Stimulated activated CD8-positive, alpha-beta memory T cell treated with anti-CD3 and anti-CD28 coated beads, Interleukin-7, amount 100 ng/mL, for 48 hours (primary cell): ENCODE measurements around the gene TNFRSF8.

Experiments
- DNase-seq, 2 donors: peaks; one replicate each; pipeline ENCODE4 v3.0.0-alpha.2; 2020; ENCODE audit warnings: low read depth in 1 of 2; ENCODE audit errors: extremely low read depth in 1 of 2

The TNFRSF8 gene

DNA sequence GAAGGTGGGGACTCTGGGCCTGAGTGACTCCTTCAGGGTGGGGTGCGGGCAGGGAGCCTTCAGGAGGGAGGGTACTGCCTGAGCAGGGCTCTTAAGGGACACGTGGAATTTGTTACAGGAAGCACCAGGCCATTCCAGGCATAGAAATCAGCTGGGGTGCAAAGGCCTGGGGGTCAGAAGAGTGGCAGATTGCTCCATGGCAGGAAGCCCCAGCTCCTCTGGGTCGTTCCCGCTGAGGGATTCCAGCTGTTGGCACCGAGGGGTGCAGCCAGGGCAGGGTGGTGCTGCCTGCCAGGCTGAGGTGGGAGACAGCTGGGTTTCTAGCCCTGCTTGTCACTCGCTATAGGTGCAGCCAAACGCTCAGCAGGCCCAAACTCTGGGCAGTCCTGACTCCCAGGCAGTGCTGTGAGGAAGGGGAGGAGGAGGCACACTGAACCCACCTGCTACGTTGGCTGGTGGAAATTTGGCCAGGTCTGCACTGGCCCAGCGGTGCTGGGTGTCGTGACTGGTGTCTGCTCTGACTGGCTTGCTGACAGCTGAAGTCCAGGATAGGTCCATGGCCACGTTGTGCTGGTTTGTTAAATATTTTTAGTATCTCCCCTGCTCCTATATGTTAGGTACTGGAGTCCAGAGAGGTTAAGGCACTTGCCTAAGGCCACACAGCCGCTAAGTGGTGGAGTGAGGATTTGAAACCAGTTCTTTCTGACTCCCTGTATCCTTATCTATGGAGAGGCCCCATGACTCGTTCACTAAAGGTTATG lies 123.0 kb downstream of the TNFRSF8 start:
- DNase-seq: no peak

DNA sequence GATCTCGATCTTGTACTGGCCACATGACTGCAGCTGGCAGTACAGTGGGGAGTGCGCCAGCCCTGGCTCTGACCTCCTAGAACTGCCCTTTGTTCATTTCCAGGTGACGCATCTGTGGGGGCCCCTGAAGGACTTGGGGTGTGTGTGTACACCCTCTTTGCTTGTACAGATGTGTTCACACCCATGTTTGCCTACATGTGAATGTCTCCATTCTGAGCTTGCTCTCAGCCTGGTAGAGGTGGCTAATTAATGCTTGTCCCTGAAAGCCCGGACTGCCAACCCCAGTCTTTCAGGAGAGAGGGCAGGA lies 123.5 kb downstream of the TNFRSF8 start:
- DNase-seq: no peak

DNA sequence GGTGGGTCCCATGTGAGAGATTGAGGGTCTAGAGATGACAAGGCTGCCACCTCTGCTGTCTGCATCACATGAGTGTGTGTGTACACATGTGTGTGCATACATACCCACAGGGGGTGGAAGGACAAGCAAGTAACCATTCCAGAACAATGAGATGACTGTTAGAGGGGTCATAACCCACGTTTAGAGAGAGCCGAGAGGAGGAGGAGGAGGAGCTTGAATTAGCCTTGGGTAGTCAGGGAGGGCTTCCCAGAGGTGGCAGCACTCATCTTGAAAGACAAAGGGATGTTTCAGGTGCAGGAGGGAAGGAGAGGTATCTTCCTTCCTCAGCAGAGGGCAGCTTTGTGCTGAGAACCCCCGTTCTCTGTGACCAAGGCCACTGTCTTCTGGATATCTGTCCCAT lies 125.0 kb downstream of the TNFRSF8 start:
- no peak for DNase-seq

DNA sequence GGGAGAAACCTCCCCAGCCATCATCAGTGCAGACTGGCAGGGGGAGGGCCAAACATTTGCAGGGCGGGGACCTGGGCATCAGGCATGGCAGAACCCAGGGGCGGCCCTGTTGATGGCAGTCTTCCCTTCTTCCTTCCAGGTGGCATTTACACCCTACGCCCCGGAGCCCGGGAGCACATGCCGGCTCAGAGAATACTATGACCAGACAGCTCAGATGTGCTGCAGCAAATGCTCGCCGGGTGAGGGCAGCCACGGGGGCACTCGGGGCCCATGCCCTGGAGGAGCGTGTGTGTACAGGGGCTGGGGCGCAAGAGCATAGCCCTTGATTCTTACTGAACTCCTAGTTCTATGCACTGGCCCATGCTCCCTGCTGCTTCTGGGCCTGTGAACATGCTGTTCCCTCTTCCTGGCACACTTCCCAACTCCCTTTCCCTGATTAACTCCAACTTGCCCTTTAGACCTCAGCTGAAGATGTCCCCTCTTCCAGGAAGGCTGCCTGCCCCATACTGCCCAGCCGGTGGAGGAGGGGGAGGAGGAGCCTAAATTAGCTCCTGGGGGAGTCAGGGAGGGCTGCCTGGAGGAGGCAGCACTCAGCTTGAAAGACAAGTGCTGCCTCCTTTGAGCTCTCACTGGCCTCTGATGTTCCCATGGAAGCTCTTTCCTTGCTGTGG lies 125.7 kb downstream of the TNFRSF8 start:
- no peak for DNase-seq

DNA sequence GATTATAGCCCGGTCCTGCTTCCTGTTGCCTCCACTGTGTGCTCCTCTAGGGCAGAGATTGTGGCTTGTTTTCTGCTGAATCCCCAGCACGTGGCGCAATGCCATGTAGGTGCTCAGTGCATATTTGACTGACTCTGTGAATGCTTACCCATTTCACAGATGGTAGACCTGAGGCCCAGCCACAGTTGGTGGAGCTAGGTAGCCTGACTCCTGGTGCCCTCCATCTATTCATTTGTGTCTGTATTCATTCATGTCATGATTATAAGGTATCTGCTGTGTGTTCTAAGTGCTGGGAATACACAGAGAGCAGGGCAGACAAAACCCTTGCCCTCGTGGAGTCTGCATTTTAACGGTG lies 126.2 kb downstream of the TNFRSF8 start:
- DNase-seq: no peak

DNA sequence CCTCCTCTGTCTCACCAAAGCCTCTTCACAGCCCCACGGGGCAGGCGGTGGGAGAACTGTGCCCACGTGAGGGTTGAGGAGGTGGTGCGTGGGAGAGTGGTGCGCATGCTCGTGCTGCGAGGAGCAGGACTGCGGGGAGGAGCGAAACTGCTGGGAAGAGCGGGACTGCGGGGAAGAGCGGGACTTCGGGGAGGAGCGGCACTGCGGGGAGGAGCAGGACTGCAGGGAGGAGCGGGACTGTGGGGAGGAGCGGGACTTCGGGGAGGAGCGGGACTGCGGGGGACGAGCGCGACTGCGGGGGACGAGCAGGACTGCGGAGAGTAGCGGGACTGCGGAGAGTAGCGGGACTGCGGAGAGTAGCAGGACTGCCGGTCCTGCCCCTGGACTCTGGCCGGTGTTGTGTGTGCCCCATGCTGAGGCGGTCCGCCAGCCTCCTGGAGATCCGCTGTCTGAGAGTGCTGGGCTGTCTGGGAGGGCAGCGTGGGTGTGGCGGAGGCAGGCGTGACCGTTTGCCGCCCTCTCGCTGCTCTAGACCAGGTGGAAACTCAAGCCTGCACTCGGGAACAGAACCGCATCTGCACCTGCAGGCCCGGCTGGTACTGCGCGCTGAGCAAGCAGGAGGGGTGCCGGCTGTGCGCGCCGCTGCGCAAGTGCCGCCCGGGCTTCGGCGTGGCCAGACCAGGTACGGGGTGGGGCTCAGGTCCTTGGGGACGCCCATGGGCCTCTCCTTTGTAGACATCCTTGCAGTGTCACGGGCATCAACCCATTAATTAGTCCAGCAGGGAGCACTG lies 128.3 kb downstream of the TNFRSF8 start:
- DNase-seq: no peak
